Activated naive CD8-positive, alpha-beta T cell treated with anti-CD3 and anti-CD28 coated beads for 36 hours (primary cell): ENCODE results near the gene CAPZA2. TPM values are rescaled to one million over a fixed set of nuclear protein-coding genes. Genes with fewer than 3 reads are reported as not detected.
"Not testable (repeated sequence)": the region's sequence is repeated elsewhere in the genome, so short reads cannot be mapped to it uniquely, and the experiment has no call there.

Experiments
- DNase-seq: peaks from one replicate; pipeline ENCODE4 v3.0.0; 2021
- H3K27ac Mint-ChIP-seq: one replicate; pipeline ENCODE4 v1.8.0; 2022; ENCODE audit warnings: mild to moderate bottlenecking, moderate library complexity, mixed read lengths
- H3K27me3 Mint-ChIP-seq: one replicate; pipeline ENCODE4 v1.8.0; 2022; ENCODE audit warnings: mild to moderate bottlenecking, mixed read lengths
- H3K36me3 Mint-ChIP-seq: one replicate; pipeline ENCODE4 v1.8.0; 2021; ENCODE audit warnings: mild to moderate bottlenecking, mixed read lengths
- H3K4me1 Mint-ChIP-seq: one replicate; pipeline ENCODE4 v1.8.0; 2021; ENCODE audit warnings: mixed read lengths
- H3K4me3 Mint-ChIP-seq: one replicate; pipeline ENCODE4 v1.8.0; 2022; ENCODE audit warnings: mild to moderate bottlenecking, moderate library complexity, mixed read lengths
- H3K9me3 Mint-ChIP-seq: one replicate; pipeline ENCODE4 v1.8.0; 2022; ENCODE audit warnings: mixed read lengths
- total RNA-seq, 2 experiments: library from RNA; stranded (reverse); gene quantifications; one replicate each; pipeline ENCODE4 v1.2.3, GENCODE V29; 2021

Gene CAPZA2
- total RNA-seq, result 100 to 1,000 TPM; 158 to 177 TPM

DNA sequence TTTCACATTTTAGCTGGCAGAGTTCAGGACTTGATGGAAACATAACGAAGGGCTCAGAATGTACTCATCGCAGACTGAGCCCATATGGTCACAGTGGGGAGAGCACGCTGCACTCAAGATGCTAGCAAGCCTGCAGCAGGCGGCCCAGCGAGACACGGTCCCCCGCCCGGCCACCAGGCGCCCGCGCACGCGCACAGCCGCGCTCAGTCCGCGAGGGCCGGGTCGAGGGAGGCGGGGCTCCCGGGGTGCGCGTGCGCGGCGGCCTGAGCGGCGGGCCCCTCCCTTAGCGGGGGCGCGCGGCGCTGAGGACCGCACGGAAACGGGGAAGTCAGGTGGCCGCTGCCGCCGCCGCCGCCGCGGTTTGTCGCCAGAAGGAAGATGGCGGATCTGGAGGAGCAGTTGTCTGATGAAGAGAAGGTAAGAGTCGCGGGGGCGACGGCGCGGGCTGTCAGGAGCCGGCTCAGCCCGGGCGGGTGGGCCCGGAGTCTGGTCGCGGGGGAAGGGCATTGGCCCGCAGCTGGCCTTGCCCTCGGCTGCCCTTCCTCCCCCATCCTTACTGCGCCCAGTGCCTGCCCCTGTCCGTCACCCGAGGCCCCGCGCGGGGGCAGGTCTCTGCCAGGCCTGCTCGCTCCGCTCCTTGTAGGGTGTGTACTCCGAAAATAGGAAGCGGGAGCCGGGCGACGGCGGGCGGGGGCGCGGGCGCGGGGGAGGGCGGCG is at the start of gene CAPZA2:
TSS of gene CAPZA2 (plus strand) at position 354 of the 717 bp plus-strand sequence. CDS start at position 379, 25 bp downstream.
- H3K36me3 Mint-ChIP-seq, result peaks cover 9% of the 10 kb centered on the region
- peaks cover 29% of the 10 kb centered on the region for H3K4me1 Mint-ChIP-seq
- H3K9me3 Mint-ChIP-seq, result no peaks in the 10 kb centered on the region
- peak; percentile 98 for DNase-seq
- H3K4me3 Mint-ChIP-seq, result peak within 1 kb of the TSS; percentile 99
- H3K27me3 Mint-ChIP-seq, result peaks cover 25% of the 10 kb centered on the region
- H3K27ac Mint-ChIP-seq, result peak within 1 kb of the TSS; percentile 96

DNA sequence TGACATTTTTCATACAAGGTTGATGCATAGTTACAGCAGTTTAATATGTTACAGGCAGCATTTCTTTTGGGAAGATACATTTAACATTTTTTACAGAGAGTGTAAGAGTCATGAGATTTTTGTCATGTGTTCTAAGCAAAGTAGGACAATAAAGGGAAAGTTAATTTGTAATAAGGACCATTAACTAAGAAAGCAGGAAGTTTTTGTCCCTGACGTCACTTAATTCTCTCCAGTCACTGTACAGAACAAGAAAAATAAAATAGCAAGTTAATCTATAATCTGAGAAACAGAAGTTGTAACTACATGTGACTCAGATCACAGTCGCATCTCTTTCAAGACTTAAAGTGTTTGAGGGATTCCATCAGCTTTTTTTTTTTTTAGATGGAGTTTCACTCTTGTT is 49.5 kb upstream of the CAPZA2 start:
- Mint-ChIP-seq H3K4me3 (no peak overlapping the region), H3K36me3 (no peaks in the 10 kb centered on the region), H3K27ac (no peak overlapping the region), H3K4me1 (peaks cover 1% of the 10 kb centered on the region), H3K9me3 (no peaks in the 10 kb centered on the region), H3K27me3 (no peaks in the 10 kb centered on the region)
- DNase-seq, result no peak

DNA sequence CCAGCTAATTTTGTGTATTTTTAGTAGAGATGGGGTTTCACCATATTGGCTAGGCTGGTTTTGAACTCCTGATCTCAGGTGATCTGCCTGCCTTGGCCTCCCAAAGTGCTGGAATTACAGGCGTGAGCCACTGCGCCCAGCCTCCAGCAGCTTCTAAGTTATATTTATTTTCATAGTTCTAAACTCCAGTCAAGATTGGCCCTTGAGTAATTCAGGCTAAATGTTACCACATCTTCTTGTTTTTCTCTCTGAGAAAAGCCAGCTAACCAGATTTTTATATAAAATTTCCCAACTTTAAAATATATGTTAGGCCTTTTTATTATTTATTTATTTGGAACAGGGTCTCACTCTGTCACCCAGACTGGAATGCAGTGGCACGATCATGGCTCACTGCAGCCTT is 49.0 kb upstream of the CAPZA2 start:
- H3K36me3 Mint-ChIP-seq, H3K4me3 Mint-ChIP-seq, H3K4me1 Mint-ChIP-seq, H3K27ac Mint-ChIP-seq, H3K9me3 Mint-ChIP-seq, DNase-seq, H3K27me3 Mint-ChIP-seq: not testable (repeated sequence)

DNA sequence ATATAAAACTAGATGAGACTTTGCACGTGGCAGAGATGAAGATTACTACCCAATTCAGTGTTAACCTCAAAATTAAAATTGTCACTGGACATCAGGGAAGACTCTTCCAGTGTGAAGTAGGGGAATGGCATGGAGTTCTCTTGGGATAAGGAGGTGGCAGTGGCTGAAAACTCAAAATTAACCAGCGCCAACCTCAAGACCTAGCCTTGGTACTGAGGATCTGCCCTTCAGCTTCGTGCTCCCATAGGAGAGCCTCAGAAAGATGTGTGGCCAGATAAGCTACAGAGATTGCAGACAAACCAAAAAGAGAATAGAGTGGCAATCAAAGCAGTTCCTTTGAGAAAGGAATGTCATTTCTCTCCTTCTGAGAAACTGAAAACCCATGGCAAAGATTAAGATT is 47.3 kb upstream of the CAPZA2 start:
- no peak overlapping the region for H3K27ac Mint-ChIP-seq
- no peaks in the 10 kb centered on the region for H3K27me3 Mint-ChIP-seq
- no peak for DNase-seq

DNA sequence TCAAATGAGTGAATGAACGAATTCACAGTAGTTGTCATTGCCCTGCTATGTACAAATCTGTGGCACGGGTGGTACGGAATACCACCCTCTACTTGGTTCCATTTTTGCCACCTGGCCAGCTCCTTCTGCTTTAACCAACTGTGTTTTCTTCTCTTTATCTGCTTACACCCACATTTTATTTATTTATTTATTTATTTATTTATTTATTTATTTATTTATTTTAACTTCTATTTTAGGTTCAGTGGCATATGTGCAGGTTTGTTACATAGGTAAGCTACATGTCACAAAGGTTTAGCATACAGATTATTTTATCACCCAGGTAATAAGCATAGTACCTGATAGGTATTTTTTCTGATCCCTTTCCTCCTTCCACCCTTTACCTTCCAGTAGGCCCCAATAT is 42.2 kb upstream of the CAPZA2 start:
- Mint-ChIP-seq H3K27ac (no peak overlapping the region), H3K9me3 (peaks cover 6% of the 10 kb centered on the region), H3K4me1 (peaks cover 2% of the 10 kb centered on the region), H3K4me3 (no peak overlapping the region), H3K36me3 (no peaks in the 10 kb centered on the region), H3K27me3 (peaks cover 8% of the 10 kb centered on the region)
- no peak for DNase-seq

More for the DNA sequence above, 47.3 kb upstream of the CAPZA2 start:
- no peaks in the 10 kb centered on the region for H3K9me3 Mint-ChIP-seq
- H3K4me1 Mint-ChIP-seq, result no peaks in the 10 kb centered on the region
- H3K4me3 Mint-ChIP-seq, result no peak overlapping the region
- no peaks in the 10 kb centered on the region for H3K36me3 Mint-ChIP-seq

DNA sequence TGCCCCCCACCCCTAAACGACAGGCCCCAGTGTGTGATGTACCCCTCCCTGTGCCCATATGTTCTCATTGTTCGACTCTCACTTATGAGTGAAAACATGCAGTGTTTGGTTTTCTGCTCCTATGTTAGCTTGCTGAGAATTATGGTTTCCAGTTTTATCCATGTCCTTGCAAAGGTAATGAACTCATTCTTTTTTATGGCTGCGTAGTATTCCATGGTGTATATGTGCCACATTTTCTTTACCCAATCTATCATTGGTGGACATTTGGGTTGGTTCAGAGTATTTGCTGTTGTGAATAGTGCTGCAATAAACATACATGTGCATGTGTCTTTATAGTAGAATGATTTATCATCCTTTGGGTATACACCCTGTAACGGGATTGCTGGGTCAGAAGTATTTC is 40.7 kb upstream of the CAPZA2 start:
- peaks cover 13% of the 10 kb centered on the region for H3K27me3 Mint-ChIP-seq
- H3K27ac Mint-ChIP-seq, DNase-seq, H3K9me3 Mint-ChIP-seq, H3K4me1 Mint-ChIP-seq, H3K36me3 Mint-ChIP-seq, H3K4me3 Mint-ChIP-seq: not testable (repeated sequence)

DNA sequence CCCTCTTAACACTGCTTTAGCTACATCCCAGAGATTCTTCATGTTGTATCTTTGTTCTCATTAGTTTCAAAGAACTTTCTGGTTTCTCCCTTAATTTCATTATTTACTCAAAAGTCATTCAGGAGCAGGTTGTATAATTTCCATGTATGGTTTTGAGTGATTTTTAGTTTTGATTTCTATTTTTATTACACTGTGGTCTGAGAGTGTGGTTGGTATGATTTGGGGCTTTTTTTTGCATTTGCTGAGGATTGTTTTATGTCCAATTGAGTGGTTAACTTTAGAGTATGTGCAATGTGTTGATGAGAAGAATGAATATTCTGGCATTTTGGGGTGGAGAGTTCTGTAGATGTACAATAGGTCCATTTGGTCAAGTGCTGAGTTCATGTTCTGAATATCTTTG is 37.9 kb upstream of the CAPZA2 start:
- peaks cover 6% of the 10 kb centered on the region for H3K9me3 Mint-ChIP-seq
- H3K4me3 Mint-ChIP-seq, result no peak overlapping the region
- peaks cover 2% of the 10 kb centered on the region for H3K4me1 Mint-ChIP-seq
- no peak for DNase-seq
- peaks cover 16% of the 10 kb centered on the region for H3K27me3 Mint-ChIP-seq
- H3K36me3 Mint-ChIP-seq, result no peaks in the 10 kb centered on the region
- no peak overlapping the region for H3K27ac Mint-ChIP-seq

DNA sequence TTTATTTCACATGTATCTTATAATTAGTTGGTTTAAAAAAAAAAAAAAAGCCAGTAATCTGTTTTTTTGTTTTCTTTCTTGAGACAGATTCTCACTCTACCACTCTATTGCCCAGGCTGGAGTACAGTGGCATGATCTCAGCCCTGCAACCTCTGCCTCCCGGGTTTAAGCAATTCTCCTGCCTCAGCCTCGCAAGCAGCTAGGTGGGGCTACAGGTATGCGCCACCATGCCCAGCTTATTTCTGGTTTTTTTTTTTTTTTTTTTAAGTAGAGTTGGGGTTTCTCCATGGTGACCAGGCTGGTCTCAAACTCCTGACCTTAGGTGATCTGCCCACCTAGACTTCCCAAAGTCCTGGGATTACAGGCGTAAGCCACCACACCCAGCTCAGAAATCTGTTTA is 34.1 kb upstream of the CAPZA2 start:
- no peak for DNase-seq
- H3K4me3 Mint-ChIP-seq, result no peak overlapping the region
- H3K9me3 Mint-ChIP-seq, result peaks cover 4% of the 10 kb centered on the region
- peaks cover 2% of the 10 kb centered on the region for H3K4me1 Mint-ChIP-seq
- H3K27ac Mint-ChIP-seq, result no peak overlapping the region
- peaks cover 16% of the 10 kb centered on the region for H3K27me3 Mint-ChIP-seq
- no peaks in the 10 kb centered on the region for H3K36me3 Mint-ChIP-seq

DNA sequence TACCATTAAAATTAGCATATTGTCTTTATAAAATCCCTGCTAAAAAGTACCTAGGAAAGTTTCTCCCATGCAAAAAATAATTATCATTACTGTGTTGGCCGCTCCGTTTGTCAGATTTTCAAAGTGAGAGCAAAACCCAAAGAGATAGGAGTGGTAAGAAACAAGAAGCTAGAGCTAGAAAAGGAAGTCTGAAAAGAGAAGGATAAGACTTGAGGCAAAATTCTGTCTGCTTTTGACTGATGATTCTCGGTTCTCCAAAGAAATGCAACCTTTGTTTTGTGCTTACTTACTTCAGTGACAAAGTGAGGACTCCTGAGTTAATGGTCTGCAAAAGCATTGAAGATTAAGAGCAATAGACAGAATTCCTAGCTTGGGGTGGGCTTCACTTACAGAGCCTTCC is 33.3 kb upstream of the CAPZA2 start:
- Mint-ChIP-seq H3K4me3 (no peak overlapping the region), H3K27me3 (peaks cover 13% of the 10 kb centered on the region), H3K4me1 (peaks cover 2% of the 10 kb centered on the region), H3K36me3 (no peaks in the 10 kb centered on the region), H3K9me3 (peaks cover 4% of the 10 kb centered on the region), H3K27ac (no peak overlapping the region)
- no peak for DNase-seq

DNA sequence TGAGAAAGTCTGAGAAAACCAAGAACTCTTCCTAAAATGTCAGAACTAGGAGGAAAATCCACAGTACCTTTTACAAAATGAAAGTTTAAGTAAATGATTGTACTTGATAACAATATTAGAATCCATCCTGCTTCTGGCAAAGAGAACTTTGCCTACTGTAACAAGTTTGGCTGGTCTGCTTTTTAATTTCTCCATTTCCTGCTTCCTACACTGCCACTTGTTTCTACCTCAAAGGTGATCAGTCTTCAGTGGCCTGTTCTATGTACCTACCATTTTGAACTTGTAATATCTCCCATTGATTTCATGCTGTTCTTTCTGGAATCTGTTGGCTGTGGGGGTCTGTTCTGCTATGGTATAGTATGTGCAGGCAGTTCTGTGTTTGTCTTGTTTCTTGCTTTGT is 32.9 kb upstream of the CAPZA2 start:
- Mint-ChIP-seq H3K4me3 (no peak overlapping the region), H3K27me3 (peaks cover 11% of the 10 kb centered on the region), H3K9me3 (peaks cover 3% of the 10 kb centered on the region), H3K36me3 (no peaks in the 10 kb centered on the region), H3K27ac (no peak overlapping the region), H3K4me1 (peaks cover 2% of the 10 kb centered on the region)
- DNase-seq, result no peak

DNA sequence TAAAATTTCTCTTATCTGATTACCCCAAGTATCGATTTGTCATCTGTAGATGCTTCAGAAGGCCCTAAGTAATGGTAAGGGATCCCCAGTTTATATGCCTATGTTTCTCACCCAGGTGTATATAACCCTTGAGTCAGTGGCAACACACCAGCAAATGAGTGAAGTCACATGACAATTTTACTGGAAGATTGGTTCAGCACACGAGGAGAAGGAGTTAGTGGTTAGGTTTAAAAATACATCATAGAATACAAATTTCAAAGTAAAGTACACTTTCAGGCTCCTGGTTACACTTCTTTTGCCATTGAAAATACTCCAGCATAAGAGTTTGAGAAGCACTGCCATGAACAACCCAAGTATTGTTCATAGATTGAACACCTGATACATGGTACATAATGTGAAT is 29.7 kb upstream of the CAPZA2 start:
- no peaks in the 10 kb centered on the region for H3K4me1 Mint-ChIP-seq
- H3K36me3 Mint-ChIP-seq, result no peaks in the 10 kb centered on the region
- no peak overlapping the region for H3K4me3 Mint-ChIP-seq
- H3K27me3 Mint-ChIP-seq, result no peaks in the 10 kb centered on the region
- H3K9me3 Mint-ChIP-seq, result no peaks in the 10 kb centered on the region
- H3K27ac Mint-ChIP-seq, result no peak overlapping the region
- DNase-seq, result no peak

DNA sequence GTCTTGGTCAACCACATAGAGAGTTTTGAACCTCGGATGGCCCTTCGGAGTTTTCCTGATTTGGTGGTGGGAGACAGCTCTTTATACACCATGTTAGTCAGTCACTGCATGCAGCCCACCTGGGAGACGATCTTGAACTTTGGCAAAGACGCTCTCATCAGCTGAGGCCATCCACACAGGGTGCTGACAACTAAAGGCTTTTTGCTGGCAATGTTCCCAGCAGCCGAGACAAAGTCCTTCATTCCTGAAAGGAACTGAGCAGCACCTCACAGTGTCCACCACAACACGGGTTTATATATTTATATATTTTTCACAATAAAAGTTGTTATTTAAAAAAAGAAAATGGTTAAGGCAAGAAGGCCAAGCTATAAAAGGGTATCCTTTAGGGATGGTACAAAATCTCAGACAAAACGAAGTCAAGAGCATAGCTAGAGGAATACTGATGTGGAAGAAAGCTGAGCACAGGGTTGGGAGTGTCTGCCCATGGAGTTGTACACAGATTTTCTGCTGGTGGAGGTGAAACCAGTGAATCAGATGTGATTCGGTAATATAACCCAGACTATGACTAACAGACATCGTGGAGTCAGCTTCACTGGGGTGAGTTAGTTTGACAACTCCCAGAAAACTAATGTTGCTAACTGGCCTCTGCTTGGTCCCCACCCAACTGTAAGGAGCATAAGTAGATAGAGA is 27.4 kb upstream of the CAPZA2 start:
- Mint-ChIP-seq H3K27me3 (no peaks in the 10 kb centered on the region), H3K27ac (no peak overlapping the region), H3K4me3 (no peak overlapping the region), H3K36me3 (no peaks in the 10 kb centered on the region), H3K4me1 (no peaks in the 10 kb centered on the region), H3K9me3 (no peaks in the 10 kb centered on the region)
- DNase-seq, result no peak

DNA sequence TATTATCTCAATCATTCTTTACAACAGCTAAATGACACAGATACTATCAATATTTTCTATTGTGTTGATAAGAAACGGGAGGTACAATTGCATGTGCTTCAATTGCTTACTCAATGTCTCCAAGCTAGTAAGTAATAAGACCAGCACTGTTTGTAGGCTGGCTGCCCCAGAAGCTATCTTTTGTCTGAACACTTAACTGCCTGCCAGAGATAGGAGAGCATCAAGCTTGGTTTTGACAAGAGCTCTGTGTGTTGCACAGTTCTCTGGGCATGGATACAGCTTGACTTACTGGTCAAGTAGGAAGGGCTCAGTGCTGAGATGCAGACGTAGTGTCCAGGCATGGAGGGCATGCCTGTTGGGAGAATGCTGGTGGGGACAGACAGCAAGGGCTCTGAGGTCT is 26.3 kb upstream of the CAPZA2 start:
- no peak overlapping the region for H3K27ac Mint-ChIP-seq
- H3K4me1 Mint-ChIP-seq, result no peaks in the 10 kb centered on the region
- no peaks in the 10 kb centered on the region for H3K9me3 Mint-ChIP-seq
- DNase-seq, result no peak
- H3K4me3 Mint-ChIP-seq, result no peak overlapping the region
- no peaks in the 10 kb centered on the region for H3K36me3 Mint-ChIP-seq
- H3K27me3 Mint-ChIP-seq, result peaks cover under 1% of the 10 kb centered on the region

DNA sequence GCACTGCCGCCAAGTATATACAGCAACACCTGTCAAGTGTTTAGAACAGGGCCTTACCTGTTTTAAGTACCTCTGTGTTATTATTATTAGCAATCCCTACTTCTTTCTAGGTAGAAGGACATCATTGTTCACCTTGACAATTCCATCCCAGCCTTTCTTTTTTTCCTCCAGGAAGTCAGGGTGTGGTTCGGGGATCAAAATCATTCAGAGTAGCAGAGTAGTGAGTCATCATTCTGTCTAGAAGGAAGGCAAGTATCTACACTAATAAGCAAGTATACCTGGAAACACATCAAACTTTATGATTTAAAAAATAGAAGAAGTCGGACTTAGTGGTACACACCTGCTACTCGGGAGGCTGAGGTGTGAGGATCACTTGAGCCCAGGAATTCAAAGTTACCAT is 25.5 kb upstream of the CAPZA2 start:
- Mint-ChIP-seq H3K4me3 (no peak overlapping the region), H3K27ac (no peak overlapping the region), H3K27me3 (peaks cover 7% of the 10 kb centered on the region), H3K36me3 (no peaks in the 10 kb centered on the region), H3K9me3 (no peaks in the 10 kb centered on the region), H3K4me1 (no peaks in the 10 kb centered on the region)
- DNase-seq, result no peak

DNA sequence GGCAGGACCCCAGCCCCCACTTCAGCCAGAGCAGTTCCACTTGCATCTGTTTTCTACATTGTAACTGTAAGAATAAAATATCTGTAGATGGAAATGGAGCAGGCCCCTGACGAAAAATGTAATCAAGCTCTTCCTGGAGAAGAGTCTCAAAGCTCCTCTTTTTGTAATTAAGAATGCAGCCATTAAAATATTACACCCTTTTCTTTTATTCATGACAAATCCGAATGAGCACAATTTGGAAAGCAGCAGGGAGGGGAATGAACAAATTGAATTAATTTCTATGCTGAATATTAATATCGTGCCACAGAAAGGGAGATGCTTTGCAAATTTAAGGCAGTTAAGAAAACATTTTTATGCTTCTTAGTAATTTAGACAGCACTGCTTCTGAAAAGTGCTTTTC is 24.8 kb upstream of the CAPZA2 start:
- Mint-ChIP-seq H3K27me3 (peaks cover 13% of the 10 kb centered on the region), H3K27ac (no peak overlapping the region), H3K9me3 (no peaks in the 10 kb centered on the region), H3K4me1 (no peaks in the 10 kb centered on the region), H3K4me3 (no peak overlapping the region), H3K36me3 (no peaks in the 10 kb centered on the region)
- no peak for DNase-seq

DNA sequence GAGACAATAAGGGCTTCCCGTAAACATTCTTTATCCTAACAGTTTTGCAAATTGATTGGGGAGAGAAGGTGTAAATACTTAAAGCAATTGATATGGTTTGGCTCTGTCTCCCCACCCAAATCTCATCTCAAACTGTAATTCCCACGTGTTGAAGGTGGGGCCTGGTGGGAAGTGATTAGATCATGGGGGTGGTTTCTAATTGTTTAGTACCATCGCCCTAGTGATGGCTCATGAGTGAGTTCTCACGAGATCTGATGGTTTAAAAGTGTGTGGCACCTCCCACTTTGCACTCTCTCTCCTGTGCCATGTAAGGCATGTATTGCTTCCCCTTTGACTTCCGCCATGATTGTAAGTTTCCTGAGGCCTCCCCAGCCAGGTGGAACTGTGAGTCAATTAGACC is 22.1 kb upstream of the CAPZA2 start:
- peaks cover 19% of the 10 kb centered on the region for H3K27me3 Mint-ChIP-seq
- peaks cover 5% of the 10 kb centered on the region for H3K4me1 Mint-ChIP-seq
- H3K27ac Mint-ChIP-seq, result no peak overlapping the region
- DNase-seq, result no peak
- H3K4me3 Mint-ChIP-seq, result no peak overlapping the region
- no peaks in the 10 kb centered on the region for H3K9me3 Mint-ChIP-seq
- no peaks in the 10 kb centered on the region for H3K36me3 Mint-ChIP-seq
